Measurements from ENCODE around the gene FES. TPM values are rescaled to one million over a fixed set of nuclear protein-coding genes. Genes with fewer than 3 reads are reported as not detected.

The FES gene
- polyA plus RNA-seq, 3 donors: 140 to 260 (median 157) TPM

- Histone ChIP-seq H3K4me3 (replicated peaks in 1 of 3; ENCODE audit: low read depth in 2 of 3, low read length in 3 of 3) (no peak overlapping the region), H3K36me3 (replicated peaks in 1 of 2; ENCODE audit: control insufficient read depth in 1 of 2, insufficient read depth in 2 of 2, low read length in 2 of 2) (peaks cover 5 to 12% of the 10 kb centered on the region in 2 donors), H3K27me3 (ENCODE audit: control insufficient read depth in 2 of 2, insufficient read depth in 2 of 2, low read length in 2 of 2) (no peaks in the 10 kb centered on the region), H3K4me1 (ENCODE audit: control insufficient read depth in 1 of 2, insufficient read depth in 2 of 2, low read length in 2 of 2) (peaks cover 26 to 48% of the 10 kb centered on the region in 2 donors), H3K9me3 (replicated peaks in 1 of 2; ENCODE audit: control insufficient read depth in 1 of 2, insufficient read depth in 1 of 2, low read length in 2 of 2) (no peaks in the 10 kb centered on the region), H3K27ac (ENCODE audit: low read depth in 1 of 2, low read length in 2 of 2) (no peak overlapping the region), H2AFZ (ENCODE audit: insufficient read depth, low read depth, low read length, poor library complexity, severe bottlenecking) (no peak overlapping the region), H4K20me1 (ENCODE audit: insufficient read depth, low read length) (no peaks in the 10 kb centered on the region), H3K9ac (ENCODE audit: insufficient read depth, low read length, poor library complexity, severe bottlenecking) (no peak overlapping the region), H3K79me2 (ENCODE audit: insufficient read depth, low read length) (peaks cover 8% of the 10 kb centered on the region), H3K4me2 (replicated peaks; ENCODE audit: extremely low read depth, low read length, poor library complexity, severe bottlenecking) (no peak overlapping the region)
- Mint-ChIP-seq H3K4me3 (peak overlapping the region in 1 of 2 donors; percentile 12), H3K4me1 (peaks cover 43% of the 10 kb centered on the region), H3K27ac (peak overlapping the region in 5 of 7 donors; percentile 3 to 94 (median 54)), H3K9me3 (peaks cover 0 to 3% (median 0%) of the 10 kb centered on the region in 7 donors), H3K36me3 (peaks cover 39 to 66% of the 10 kb centered on the region in 2 donors), H3K27me3 (ENCODE audit: low read depth in 3 of 3) (peaks cover 3 to 12% (median 7%) of the 10 kb centered on the region in 3 donors)
- intact Hi-C loops (cut with micrococcal nuclease): no loop called here
- no CpG with 5 or more reads among the region's 6 CpGs for WGBS (ENCODE audit: insufficient coverage)
- no peak for TF ChIP-seq CTCF (IDR thresholded peaks at IDR 0.05)
- no peak for DNase-seq
These were observed 33.2 kb upstream of the FES start for GRCh38 chr15:90851114-90851513.

- Histone ChIP-seq H3K27ac (ENCODE audit: low read depth in 1 of 2, low read length in 2 of 2) (peak overlapping the region in 1 of 2 donors; percentile 90), H3K79me2 (ENCODE audit: insufficient read depth, low read length) (peaks cover 3% of the 10 kb centered on the region), H3K4me2 (replicated peaks; ENCODE audit: extremely low read depth, low read length, poor library complexity, severe bottlenecking) (no peak overlapping the region), H4K20me1 (ENCODE audit: insufficient read depth, low read length) (no peaks in the 10 kb centered on the region), H3K4me3 (replicated peaks in 1 of 3; ENCODE audit: low read depth in 2 of 3, low read length in 3 of 3) (no peak overlapping the region), H3K36me3 (replicated peaks in 1 of 2; ENCODE audit: control insufficient read depth in 1 of 2, insufficient read depth in 2 of 2, low read length in 2 of 2) (peaks cover 5 to 12% of the 10 kb centered on the region in 2 donors), H3K9me3 (replicated peaks in 1 of 2; ENCODE audit: control insufficient read depth in 1 of 2, insufficient read depth in 1 of 2, low read length in 2 of 2) (no peaks in the 10 kb centered on the region), H3K9ac (ENCODE audit: insufficient read depth, low read length, poor library complexity, severe bottlenecking) (no peak overlapping the region), H3K4me1 (ENCODE audit: control insufficient read depth in 1 of 2, insufficient read depth in 2 of 2, low read length in 2 of 2) (peaks cover 26 to 56% of the 10 kb centered on the region in 2 donors), H3K27me3 (ENCODE audit: control insufficient read depth in 2 of 2, insufficient read depth in 2 of 2, low read length in 2 of 2) (no peaks in the 10 kb centered on the region), H2AFZ (ENCODE audit: insufficient read depth, low read depth, low read length, poor library complexity, severe bottlenecking) (no peak overlapping the region)
- intact Hi-C loops (cut with micrococcal nuclease): no loop called here
- H3K27me3 Mint-ChIP-seq (ENCODE audit: low read depth in 3 of 3): peaks cover 0 to 12% (median 7%) of the 10 kb centered on the region in 3 donors
- peaks cover 50% of the 10 kb centered on the region for H3K4me1 Mint-ChIP-seq
- TF ChIP-seq CTCF (IDR thresholded peaks at IDR 0.05): no peak
- WGBS (ENCODE audit: insufficient coverage): 93% methylated on average over 3 of the region's 5 CpGs
- H3K9me3 Mint-ChIP-seq: peaks cover 0 to 3% (median 0%) of the 10 kb centered on the region in 7 donors
- peaks cover 34 to 58% of the 10 kb centered on the region in 2 donors for H3K36me3 Mint-ChIP-seq
- peak overlapping the region; percentile 87 to 96 (median 94) for H3K27ac Mint-ChIP-seq
- H3K4me3 Mint-ChIP-seq: no peak overlapping the region
- DNase-seq: no peak
These were observed 32.4 kb upstream of the FES start for GRCh38 chr15:90851940-90852339.
